Measurements from ENCODE around the gene KBTBD12.

The KBTBD12 gene

DNA sequence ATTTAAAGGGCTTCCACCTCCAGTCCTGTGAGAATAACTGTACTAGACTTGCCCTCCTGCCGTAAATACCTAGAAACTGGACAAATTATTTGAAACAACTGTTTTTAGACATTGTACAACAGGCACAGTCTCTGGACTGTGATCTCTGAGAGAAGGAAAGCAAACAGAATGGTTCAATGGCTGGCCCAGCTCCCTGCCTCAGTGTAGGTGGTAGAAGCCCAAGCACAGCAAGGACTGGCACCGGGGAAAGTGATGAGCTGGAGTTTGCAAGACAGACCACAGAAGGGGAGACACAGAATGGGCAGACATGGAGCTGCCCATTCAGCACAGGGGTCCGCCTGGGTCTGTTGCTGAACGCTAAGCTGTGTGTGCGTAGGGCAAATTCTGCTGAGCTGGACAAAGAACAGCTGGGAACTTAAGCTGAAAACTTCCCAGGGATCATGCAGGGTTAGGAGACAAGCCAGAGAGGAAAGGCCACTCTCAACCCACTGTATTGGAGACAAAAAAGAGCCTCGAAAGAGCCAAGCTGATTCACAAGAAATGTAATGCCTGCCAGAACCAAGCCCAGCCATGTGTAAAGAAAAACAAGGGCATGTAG, 84.6 kb downstream of the KBTBD12 start:
- TF ChIP-seq JUND (IDR thresholded peaks at IDR 0.05; ENCODE audit: low read depth) = no peak
- no peak for DNase-seq (ENCODE audit: low read depth in 1 of 2, low spot score in 1 of 2)
- in situ Hi-C loops (cut with HindIII; ENCODE audit: low pct_unique_long_range_greater_than_20kb, low sequenced_read_pairs) = no loop called here

DNA sequence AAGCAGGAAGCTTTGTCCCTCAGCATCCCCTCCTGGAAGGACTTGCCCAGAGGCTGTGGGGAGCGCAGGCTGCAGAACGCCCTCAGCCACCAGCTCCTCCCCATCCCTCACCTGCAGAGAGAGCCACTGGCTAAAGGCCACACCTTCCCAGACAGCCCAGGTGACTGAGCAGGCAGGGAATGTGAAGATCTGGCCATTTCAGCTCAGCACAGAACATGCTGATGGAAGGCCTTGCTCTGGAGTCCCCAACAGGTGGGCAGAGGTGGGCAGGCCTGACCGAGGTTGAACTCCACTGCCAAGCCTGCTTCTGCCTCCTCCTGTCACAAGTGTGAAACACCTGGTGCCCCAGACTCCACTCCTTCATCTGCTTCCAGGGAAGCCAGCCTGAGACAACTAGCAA, 86.5 kb downstream of the KBTBD12 start:
- in situ Hi-C loops (cut with HindIII; ENCODE audit: low pct_unique_long_range_greater_than_20kb, low sequenced_read_pairs) = no loop called here
- TF ChIP-seq JUND (IDR thresholded peaks at IDR 0.05; ENCODE audit: low read depth) = no peak
- peak; percentile 26 to 29 for DNase-seq (ENCODE audit: low read depth in 1 of 2, low spot score in 1 of 2)

DNA sequence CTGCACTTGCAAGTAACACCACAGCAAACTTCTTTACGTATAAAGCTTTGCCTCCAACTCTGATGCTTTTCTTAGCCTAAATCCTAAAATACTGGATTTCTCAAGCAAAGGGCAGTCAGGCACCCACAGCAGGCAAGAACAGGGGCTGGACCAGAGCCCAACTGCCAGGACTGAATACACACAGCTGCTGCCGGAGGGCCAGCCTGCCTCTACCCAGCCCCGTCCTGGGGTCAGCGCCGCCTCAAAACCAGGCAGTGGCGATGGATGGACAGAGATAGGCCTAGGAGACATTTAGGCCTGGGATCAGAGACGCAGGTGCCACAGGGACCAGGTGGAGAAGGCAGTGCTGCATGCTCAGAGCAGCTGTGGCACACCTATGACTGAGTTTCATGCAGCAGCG, 89.6 kb downstream of the KBTBD12 start:
- in situ Hi-C loops (cut with HindIII; ENCODE audit: low pct_unique_long_range_greater_than_20kb, low sequenced_read_pairs) = no loop called here
- no peak for TF ChIP-seq JUND (IDR thresholded peaks at IDR 0.05; ENCODE audit: low read depth)
- no peak for DNase-seq (ENCODE audit: low read depth in 1 of 2, low spot score in 1 of 2)

DNA sequence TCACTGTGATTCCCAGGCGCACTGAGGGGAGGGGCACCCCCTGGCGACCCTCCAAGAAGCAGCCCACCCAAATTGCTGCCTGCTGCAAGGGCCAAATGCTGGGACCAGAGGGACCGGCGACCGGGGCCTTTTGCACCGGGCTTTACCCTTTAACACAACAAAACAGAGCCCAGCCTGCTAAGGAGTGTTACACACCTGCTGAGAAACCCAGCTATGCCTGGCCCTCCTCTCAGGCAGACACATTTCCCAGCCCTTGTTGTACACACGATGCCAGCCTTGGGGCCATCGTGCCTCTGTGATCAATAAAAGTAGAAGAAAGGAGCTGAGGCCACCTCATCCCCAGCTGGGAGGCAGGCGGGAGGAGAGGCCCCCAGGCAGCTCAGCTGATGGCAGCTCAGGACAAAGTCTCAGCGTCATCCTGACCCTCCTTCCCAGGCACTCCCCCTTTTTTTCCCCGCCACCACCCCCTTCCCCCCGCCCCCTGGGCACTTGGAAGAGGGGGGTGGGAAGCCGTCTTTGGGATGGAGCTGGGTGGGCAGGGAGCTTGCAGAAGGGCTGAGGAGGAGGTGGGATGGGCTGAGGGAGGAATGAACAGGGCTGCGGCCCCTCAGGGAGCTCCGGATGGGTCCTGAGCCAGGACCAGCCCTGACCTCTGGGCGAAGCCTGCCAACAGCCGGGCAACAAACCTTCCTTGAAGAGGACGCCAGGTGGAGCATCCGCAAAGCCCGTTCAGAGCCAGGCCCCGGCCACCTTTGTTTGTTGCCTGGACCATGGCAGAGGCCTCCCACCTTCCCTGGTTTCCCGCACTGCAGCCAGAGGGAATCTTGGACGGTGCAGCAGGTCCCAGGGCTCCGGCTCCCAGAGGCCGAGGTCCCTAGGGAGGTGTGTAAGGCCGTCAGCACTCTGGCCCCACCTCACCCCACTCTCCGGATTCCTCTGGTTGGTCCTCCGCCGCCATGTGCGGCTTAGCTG, 91.3 kb downstream of the KBTBD12 start:
- DNase-seq (ENCODE audit: low read depth in 1 of 2, low spot score in 1 of 2) = no peak
- in situ Hi-C loops (cut with HindIII; ENCODE audit: low pct_unique_long_range_greater_than_20kb, low sequenced_read_pairs) = no loop called here
- no peak for TF ChIP-seq JUND (IDR thresholded peaks at IDR 0.05; ENCODE audit: low read depth)

DNA sequence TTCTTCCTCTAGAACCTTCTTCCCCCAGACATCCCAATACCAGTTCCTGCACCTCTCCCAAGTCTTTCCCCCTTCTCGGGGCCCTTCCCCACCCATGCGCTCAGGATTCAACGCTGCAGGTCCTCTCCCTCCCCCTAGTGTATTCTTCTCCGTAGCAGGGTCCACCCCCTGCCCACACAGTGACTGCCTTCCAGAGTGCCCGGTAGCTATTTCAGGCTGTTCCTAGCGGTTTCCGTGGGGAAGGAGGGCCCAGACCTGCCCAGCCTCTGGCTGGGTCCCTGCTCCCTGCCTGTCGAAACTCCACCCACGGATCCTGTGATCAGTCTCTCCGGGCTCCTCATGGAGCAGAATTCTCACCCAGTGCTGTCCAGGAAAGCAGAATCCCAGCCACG, 92.0 kb downstream of the KBTBD12 start:
- DNase-seq (ENCODE audit: low read depth in 1 of 2, low spot score in 1 of 2) = no peak
- in situ Hi-C loops (cut with HindIII; ENCODE audit: low pct_unique_long_range_greater_than_20kb, low sequenced_read_pairs) = no loop called here
- TF ChIP-seq JUND (IDR thresholded peaks at IDR 0.05; ENCODE audit: low read depth) = no peak

DNA sequence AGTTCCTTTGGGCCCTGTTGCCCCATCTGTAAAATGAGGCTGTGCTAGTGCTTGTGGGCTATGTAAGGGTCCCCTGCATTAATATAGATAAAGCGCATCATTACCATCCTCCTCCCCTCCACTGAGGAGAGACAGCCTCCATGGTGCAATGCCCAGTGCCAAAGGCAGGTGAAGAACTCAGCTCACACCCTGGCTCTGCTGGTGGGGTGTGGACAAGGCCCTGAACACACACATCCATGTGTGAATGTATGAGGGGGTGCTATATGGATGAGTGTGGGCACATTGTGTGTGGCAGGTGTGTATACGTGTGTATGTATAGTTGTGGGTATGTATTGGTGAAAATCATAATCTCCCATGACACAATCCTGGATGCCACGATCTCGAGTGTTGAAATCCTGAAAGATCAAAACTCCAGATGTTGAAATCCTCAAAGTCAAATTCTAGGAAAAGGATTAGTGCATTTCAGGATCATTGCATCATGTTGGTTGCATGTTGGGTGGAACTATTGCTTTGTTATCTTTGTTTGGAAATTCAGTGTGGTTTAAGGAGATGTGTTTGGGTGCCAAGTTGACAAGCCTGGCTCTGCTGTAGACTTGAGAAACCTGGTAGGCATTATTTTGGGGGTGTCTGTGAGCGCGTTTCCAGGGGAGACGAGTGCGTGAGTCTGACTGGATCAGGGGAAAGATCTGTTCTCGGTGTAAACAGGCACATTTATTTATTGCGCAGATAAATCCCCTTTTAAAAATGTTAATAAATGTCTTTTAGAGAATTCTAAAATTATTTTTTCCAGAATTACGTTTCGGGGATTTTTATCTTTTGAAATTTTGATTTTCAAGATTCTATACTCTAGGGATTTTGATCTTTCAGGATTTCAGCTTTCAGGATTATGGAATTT, 95.2 kb downstream of the KBTBD12 start:
- DNase-seq (ENCODE audit: low read depth in 1 of 2, low spot score in 1 of 2) = no peak
- TF ChIP-seq JUND (IDR thresholded peaks at IDR 0.05; ENCODE audit: low read depth) = no peak
- in situ Hi-C loops (cut with HindIII; ENCODE audit: low pct_unique_long_range_greater_than_20kb, low sequenced_read_pairs) = no loop called here

DNA sequence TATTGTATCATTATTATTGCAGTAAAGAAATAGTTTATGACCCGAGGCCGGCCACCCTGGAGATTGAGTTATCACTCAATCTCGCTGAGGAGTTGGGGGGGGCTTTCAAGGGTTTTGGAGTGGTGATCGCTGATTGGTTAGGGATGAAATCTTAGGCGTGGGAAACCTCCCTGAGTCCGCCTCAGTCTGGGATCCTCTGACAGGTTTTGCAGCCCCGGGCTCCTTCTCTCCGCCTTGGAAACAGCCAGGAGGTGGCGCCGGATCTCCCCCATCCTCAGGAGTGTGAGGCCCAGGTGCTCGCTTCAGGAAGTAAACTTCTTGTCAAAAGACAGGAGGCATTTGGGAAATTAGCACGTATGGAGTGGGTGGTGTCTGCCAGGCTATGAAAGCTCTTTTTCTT, 96.1 kb downstream of the KBTBD12 start:
- TF ChIP-seq JUND (IDR thresholded peaks at IDR 0.05; ENCODE audit: low read depth) = no peak
- in situ Hi-C loops (cut with HindIII; ENCODE audit: low pct_unique_long_range_greater_than_20kb, low sequenced_read_pairs) = no loop called here
- DNase-seq (ENCODE audit: low read depth in 1 of 2, low spot score in 1 of 2) = peak; percentile 64 to 90

DNA sequence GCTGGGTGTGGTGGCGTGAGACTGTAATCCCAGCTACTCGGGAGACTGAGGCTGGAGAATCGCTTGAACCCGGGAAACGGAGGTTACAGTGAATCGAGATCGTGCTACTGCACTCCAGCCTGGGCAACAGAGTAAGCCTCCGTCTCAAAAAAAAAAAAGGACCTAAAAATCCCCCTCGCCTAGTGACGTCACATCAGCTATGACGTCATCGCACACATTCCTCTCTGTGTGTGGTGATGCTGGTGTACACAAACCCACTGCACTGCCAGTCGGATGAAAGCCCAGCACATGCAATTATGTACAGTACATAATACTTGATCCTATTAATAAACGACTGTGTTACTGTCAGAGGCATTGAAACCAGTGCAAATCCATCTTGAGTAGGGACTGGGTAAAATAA, 97.0 kb downstream of the KBTBD12 start:
- TF ChIP-seq JUND (IDR thresholded peaks at IDR 0.05; ENCODE audit: low read depth) = no peak
- in situ Hi-C loops (cut with HindIII; ENCODE audit: low pct_unique_long_range_greater_than_20kb, low sequenced_read_pairs) = no loop called here
- no peak for DNase-seq (ENCODE audit: low read depth in 1 of 2, low spot score in 1 of 2)

DNA sequence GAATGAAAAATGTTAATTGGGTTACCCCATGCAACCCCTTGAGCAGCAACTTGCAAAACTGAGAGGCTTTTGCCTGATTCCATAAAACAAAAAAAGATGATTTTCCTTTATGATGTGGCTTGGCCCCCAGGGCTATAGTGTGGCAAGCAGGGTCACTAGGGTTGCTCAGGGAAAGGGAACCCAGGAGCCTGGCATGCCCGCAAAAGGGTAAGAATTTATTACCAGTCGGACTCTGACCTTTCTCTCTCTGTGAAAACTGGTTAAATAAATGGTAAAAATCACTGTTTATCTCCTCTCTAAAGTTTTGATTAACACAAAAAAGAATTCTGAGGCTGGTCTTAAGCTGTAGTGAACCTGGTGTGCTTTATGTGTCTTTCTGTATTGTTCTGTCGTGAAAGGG, 99.5 kb downstream of the KBTBD12 start:
- no peak for TF ChIP-seq JUND (IDR thresholded peaks at IDR 0.05; ENCODE audit: low read depth)
- in situ Hi-C loops (cut with HindIII; ENCODE audit: low pct_unique_long_range_greater_than_20kb, low sequenced_read_pairs) = no loop called here
- no peak for DNase-seq (ENCODE audit: low read depth in 1 of 2, low spot score in 1 of 2)

DNA sequence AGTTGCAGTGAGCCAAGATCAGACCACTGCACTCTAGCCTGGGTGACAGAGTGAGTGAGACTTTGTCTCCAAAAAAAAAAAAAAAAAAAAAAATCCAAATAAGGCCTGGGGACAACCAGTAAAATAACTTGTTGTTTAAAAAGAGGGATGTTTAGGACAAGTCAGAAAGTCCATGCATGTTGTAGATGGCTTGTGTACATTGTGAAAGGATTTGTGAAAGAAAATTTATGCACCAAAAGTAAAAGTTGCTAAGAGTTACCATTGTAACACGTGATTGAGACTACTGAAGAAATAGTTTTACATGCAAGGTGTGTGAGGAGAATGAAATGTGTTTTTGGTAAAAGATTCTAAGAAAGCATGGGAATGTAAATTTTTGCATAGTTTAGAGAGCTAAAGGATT, 101.5 kb downstream of the KBTBD12 start:
- no peak for DNase-seq (ENCODE audit: low read depth in 1 of 2, low spot score in 1 of 2)
- in situ Hi-C loops (cut with HindIII; ENCODE audit: low pct_unique_long_range_greater_than_20kb, low sequenced_read_pairs) = no loop called here
- no peak for TF ChIP-seq JUND (IDR thresholded peaks at IDR 0.05; ENCODE audit: low read depth)

DNA sequence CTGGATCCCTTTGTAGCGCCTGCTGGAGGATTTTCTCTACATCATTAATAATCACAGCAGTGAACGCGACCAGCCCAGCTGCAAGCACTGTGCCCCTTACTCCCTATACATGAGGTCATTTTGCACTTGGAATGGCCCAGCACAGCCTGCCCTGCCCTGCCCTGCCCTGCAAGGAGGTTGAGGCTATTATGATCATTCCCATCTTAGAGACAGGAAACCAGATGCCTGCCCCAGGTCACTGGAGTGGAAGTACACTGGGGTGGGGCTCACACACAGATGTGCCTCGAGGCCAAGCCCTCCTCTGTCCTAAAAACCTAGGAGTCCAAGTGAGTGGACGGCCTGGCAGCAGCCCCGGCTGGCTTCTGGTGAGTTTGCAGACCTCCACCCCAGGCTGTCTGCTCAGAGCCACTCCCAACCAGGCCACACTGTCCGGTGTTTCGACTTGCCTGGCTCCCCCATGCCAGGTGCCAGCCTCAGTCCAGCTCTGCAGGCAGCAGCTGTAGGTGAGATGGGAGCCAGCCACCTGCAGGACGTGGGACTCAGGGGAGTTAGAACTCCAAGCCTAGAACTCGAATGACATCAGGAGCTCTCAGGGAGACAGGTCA, 106.8 kb downstream of the KBTBD12 start:
- TF ChIP-seq JUND (IDR thresholded peaks at IDR 0.05; ENCODE audit: low read depth) = no peak

DNA sequence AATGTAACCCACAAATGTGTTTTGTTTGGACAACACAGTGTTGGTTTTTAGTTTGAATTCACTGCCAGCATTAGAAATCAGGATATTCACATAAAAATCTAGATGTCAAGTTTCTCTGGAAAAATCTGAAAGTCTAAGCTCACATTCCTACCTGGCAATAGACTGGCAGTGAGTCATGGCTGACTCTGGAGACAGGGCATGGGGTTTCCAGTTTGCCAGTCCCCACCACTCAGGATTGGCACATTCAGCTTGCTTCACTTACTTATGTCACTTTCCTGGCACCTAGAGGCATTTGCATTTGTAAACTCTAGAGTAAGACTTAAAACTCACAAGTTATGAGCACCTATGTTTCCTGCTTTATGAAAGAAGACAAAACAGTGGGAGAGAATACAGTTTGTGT, 118.1 kb downstream of the KBTBD12 start:
- no peak for DNase-seq (ENCODE audit: low read depth in 1 of 2, low spot score in 1 of 2)
- no peak for TF ChIP-seq JUND (IDR thresholded peaks at IDR 0.05; ENCODE audit: low read depth)
- in situ Hi-C loops (cut with HindIII; ENCODE audit: low pct_unique_long_range_greater_than_20kb, low sequenced_read_pairs) = no loop called here

More for the DNA sequence above, 106.8 kb downstream of the KBTBD12 start:
- no peak for DNase-seq (ENCODE audit: low read depth in 1 of 2, low spot score in 1 of 2)
- in situ Hi-C loops (cut with HindIII; ENCODE audit: low pct_unique_long_range_greater_than_20kb, low sequenced_read_pairs) = no loop called here
